ENCODE data around the gene NRG3.

- no peak for TF ChIP-seq POLR2A (IDR thresholded peaks at IDR 0.05; ENCODE audit: low read depth, low read length)
- TF ChIP-seq TAF1 (IDR thresholded peaks at IDR 0.05; ENCODE audit: low read depth, low read length): no peak
Measured at GRCh38 chr10:82213784-82214183, 338.8 kb downstream of the NRG3 start.

Measured in GM12891 (cell line).